K562 (cell line): ENCODE data around the gene ELAVL3. TPM values are rescaled to one million over a fixed set of nuclear protein-coding genes. Genes with fewer than 3 reads are reported as not detected.
A peak's percentile ranks its signal among the peaks of the same experiment; 100 is the strongest.

Experiments
- BRD9 ChIP-seq: fragments of 450-650 bp; IDR thresholded peaks from 2 replicates; pipeline ENCODE4 v1.6.1; 2018; ENCODE audit warnings: low read depth; ENCODE audit not compliant: partially characterized antibody
- GABPA ChIP-seq: fragments of 200-800 bp; sonication (Bioruptor generic); conservative IDR thresholded peaks from 2 replicates; pipeline ENCODE4 v1.6.1; 2016; ENCODE audit warnings: low read depth, missing genetic modification characterization, missing compliant biosample characterization
- PHF20 ChIP-seq: fragments of 450-650 bp; IDR thresholded peaks from 2 replicates; pipeline ENCODE4 v1.6.1; 2018; ENCODE audit not compliant: partially characterized antibody
- PHF21A ChIP-seq: fragments of 450-650 bp; IDR thresholded peaks from 2 replicates; pipeline ENCODE4 v1.6.1; 2017; ENCODE audit warnings: low read depth, borderline replicate concordance
- POLR2G ChIP-seq: fragments of 200-400 bp; formaldehyde crosslinking; IDR thresholded peaks from 2 replicates; pipeline ENCODE4 v1.6.1; 2017; ENCODE audit warnings: low read depth, mild to moderate bottlenecking, antibody characterized with exemption, low read length, moderate library complexity
- RBFOX2 ChIP-seq: fragments of 200-400 bp; formaldehyde crosslinking; IDR thresholded peaks from 2 replicates; pipeline ENCODE4 v1.6.1; 2017; ENCODE audit warnings: low read depth, mild to moderate bottlenecking, low read length, moderate library complexity
- STAG1 ChIP-seq: sonication (generic); formaldehyde crosslinking; IDR thresholded peaks from 2 replicates; pipeline ENCODE4 v1.5.0; 2020; ENCODE audit warnings: missing genetic modification reagents, borderline replicate concordance
- ZBTB1 ChIP-seq: sonication (generic); formaldehyde crosslinking; IDR thresholded peaks from 2 replicates; pipeline ENCODE4 v1.8.1; 2023; ENCODE audit warnings: missing genetic modification reagents, low read depth, mild to moderate bottlenecking, borderline replicate concordance
- ZKSCAN1 ChIP-seq: fragments of 150-350 bp; IDR thresholded peaks from 2 replicates; pipeline ENCODE4 v1.6.1; 2016; ENCODE audit warnings: low read depth, low read length
- ZNF217 ChIP-seq: sonication (generic); formaldehyde crosslinking; IDR thresholded peaks from 2 replicates; pipeline ENCODE4 v1.8.0; 2022; ENCODE audit warnings: mild to moderate bottlenecking, missing genetic modification reagents
- ZSCAN32 ChIP-seq: fragments of 450-650 bp; formaldehyde crosslinking; IDR thresholded peaks from 2 replicates; pipeline ENCODE4 v1.4.0; 2020; ENCODE audit warnings: mild to moderate bottlenecking, moderate library complexity
- polyA plus RNA-seq, 8 experiments: library from polyadenylated mRNA; depleted of rRNA in 4 of 8; stranded (reverse) in 5 of 8; unstranded in 3 of 8; fragments of >200 nt; fragmentation: Nextera tagmentation in 2 of 8; fragmentation: Illumina TruSeq in 1 of 8; extraction: Ambion mirVana in 2 of 8; extraction: Trizol in 1 of 8; gene quantifications; 2 replicates each; pipeline versions ENCODE4 v1.2.1 to v1.2.3, GENCODE V29; 2011 to 2014; ENCODE audit warnings: inconsistent platforms in 1 of 8, missing spikeins in 1 of 8
- total RNA-seq, 7 experiments: library from RNA; depleted of rRNA in 6 of 7; stranded (reverse); fragments of >200 nt in 6 of 7; fragmentation: Illumina TruSeq in 2 of 7; extraction: Trizol in 2 of 7; gene quantifications; 2 replicates each; pipeline versions ENCODE4 v1.2.1 to v1.2.3, GENCODE V29; 2011 to 2021; ENCODE audit warnings: low replicate concordance in 1 of 7
- TF ChIP-seq, protein P1 (sequence below): sonication (generic); formaldehyde crosslinking; IDR thresholded peaks from 2 replicates; pipeline ENCODE4 v1.8.1; 2023; ENCODE audit warnings: missing genetic modification reagents, mild to moderate bottlenecking, borderline replicate concordance
- TF ChIP-seq, protein P2 (sequence below), 2 experiments: fragments of 450-650 bp in 1 of 2; sonication (generic) in 1 of 2; formaldehyde crosslinking in 1 of 2; IDR thresholded peaks; 2 replicates each; pipeline versions ENCODE4 v1.7.1 to v1.9.0; 2016 to 2022; ENCODE audit warnings: inconsistent platforms in 1 of 2, mild to moderate bottlenecking in 1 of 2, missing genetic modification reagents in 1 of 2

Gene ELAVL3
- total and polyA plus RNA-seq, 9 of the 15 experiments (the other 6 are each of a cell fraction or from before 2014, with no cell fraction given) = not detected

DNA sequence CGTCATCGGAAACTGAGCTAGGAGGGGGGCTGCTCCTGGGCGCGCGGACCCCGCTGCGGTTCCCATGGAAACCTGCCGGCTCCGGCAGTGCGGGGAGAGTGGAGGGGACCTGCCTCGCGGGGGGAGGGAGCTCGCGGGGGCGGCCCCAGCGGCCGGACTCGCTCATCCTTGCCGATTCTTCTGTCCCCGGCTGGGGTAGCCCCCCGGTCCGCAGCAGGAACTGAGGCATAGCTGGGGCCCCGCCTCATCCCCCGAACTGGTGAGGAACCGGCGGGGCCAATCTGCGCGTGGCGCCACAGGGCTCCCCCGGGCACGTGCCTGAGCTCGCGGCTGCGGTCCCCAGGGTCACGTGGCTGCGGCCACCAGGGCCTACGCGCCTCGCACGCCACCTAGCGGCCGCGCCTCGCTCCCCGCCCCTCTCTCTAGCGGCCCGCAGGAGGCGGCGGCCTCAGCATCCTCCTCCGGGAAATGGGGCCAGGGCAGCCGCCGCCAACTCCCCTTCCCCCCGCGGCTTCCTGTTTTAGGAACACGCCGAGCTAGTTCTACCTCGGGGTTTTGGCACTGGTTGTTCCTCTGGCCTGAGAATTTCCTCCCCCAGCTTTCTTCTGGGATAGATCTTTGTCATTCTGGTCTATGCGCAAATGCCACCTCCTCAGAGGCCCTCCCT lies 1.7 kb upstream of the ELAVL3 start (continued):
- TF ChIP-seq, protein P1, sequence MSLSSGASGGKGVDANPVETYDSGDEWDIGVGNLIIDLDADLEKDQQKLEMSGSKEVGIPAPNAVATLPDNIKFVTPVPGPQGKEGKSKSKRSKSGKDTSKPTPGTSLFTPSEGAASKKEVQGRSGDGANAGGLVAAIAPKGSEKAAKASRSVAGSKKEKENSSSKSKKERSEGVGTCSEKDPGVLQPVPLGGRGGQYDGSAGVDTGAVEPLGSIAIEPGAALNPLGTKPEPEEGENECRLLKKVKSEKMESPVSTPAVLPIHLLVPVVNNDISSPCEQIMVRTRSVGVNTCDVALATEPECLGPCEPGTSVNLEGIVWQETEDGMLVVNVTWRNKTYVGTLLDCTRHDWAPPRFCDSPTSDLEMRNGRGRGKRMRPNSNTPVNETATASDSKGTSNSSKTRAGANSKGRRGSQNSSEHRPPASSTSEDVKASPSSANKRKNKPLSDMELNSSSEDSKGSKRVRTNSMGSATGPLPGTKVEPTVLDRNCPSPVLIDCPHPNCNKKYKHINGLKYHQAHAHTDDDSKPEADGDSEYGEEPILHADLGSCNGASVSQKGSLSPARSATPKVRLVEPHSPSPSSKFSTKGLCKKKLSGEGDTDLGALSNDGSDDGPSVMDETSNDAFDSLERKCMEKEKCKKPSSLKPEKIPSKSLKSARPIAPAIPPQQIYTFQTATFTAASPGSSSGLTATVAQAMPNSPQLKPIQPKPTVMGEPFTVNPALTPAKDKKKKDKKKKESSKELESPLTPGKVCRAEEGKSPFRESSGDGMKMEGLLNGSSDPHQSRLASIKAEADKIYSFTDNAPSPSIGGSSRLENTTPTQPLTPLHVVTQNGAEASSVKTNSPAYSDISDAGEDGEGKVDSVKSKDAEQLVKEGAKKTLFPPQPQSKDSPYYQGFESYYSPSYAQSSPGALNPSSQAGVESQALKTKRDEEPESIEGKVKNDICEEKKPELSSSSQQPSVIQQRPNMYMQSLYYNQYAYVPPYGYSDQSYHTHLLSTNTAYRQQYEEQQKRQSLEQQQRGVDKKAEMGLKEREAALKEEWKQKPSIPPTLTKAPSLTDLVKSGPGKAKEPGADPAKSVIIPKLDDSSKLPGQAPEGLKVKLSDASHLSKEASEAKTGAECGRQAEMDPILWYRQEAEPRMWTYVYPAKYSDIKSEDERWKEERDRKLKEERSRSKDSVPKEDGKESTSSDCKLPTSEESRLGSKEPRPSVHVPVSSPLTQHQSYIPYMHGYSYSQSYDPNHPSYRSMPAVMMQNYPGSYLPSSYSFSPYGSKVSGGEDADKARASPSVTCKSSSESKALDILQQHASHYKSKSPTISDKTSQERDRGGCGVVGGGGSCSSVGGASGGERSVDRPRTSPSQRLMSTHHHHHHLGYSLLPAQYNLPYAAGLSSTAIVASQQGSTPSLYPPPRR (CRISPR knock-in tag) = peak; percentile 98
- peak; percentile 47 for TF ChIP-seq RBFOX2
- TF ChIP-seq GABPA = 0 out of 2 replicates have a peak, but pooled peaks have one; percentile 10
- peak; percentile 56 for TF ChIP-seq POLR2G
- TF ChIP-seq ZSCAN32 (CRISPR knock-in tag) = no peak
- TF ChIP-seq, protein P2, sequence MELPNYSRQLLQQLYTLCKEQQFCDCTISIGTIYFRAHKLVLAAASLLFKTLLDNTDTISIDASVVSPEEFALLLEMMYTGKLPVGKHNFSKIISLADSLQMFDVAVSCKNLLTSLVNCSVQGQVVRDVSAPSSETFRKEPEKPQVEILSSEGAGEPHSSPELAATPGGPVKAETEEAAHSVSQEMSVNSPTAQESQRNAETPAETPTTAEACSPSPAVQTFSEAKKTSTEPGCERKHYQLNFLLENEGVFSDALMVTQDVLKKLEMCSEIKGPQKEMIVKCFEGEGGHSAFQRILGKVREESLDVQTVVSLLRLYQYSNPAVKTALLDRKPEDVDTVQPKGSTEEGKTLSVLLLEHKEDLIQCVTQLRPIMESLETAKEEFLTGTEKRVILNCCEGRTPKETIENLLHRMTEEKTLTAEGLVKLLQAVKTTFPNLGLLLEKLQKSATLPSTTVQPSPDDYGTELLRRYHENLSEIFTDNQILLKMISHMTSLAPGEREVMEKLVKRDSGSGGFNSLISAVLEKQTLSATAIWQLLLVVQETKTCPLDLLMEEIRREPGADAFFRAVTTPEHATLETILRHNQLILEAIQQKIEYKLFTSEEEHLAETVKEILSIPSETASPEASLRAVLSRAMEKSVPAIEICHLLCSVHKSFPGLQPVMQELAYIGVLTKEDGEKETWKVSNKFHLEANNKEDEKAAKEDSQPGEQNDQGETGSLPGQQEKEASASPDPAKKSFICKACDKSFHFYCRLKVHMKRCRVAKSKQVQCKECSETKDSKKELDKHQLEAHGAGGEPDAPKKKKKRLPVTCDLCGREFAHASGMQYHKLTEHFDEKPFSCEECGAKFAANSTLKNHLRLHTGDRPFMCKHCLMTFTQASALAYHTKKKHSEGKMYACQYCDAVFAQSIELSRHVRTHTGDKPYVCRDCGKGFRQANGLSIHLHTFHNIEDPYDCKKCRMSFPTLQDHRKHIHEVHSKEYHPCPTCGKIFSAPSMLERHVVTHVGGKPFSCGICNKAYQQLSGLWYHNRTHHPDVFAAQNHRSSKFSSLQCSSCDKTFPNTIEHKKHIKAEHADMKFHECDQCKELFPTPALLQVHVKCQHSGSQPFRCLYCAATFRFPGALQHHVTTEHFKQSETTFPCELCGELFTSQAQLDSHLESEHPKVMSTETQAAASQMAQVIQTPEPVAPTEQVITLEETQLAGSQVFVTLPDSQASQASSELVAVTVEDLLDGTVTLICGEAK (IDR thresholded peaks at IDR 0.05) = 0 out of 2 replicates have a peak, but pooled peaks have one; percentile 28
- TF ChIP-seq, protein P2 (CRISPR knock-in tag; IDR thresholded peaks at IDR 0.05) = peak; percentile 80
- TF ChIP-seq ZKSCAN1 = peak; percentile 66
- TF ChIP-seq PHF20 = peak; percentile 42
- TF ChIP-seq ZNF217 (CRISPR knock-in tag) = 0 out of 2 replicates have a peak, but pooled peaks have one; percentile 69
- TF ChIP-seq BRD9 = no peak
- TF ChIP-seq ZBTB1 (CRISPR knock-in tag) = peak; percentile 94
- peak; percentile 96 for TF ChIP-seq STAG1 (CRISPR knock-in tag)
- 0 out of 2 replicates have a peak, but pooled peaks have one; percentile 44 for TF ChIP-seq PHF21A
